HepG2 (cell line): ENCODE results near the gene KIF17. TPM values are rescaled to one million over a fixed set of nuclear protein-coding genes. Genes with fewer than 3 reads are reported as not detected.

Experiments used
- BORCS8-MEF2B ChIP-seq: sonication (generic); formaldehyde crosslinking; IDR thresholded peaks from 2 replicates; pipeline ENCODE4 v1.8.0; 2022; ENCODE audit warnings: mild to moderate bottlenecking, missing genetic modification reagents
- E2F1 ChIP-seq: sonication (generic); formaldehyde crosslinking; IDR thresholded peaks from 2 replicates; pipeline ENCODE4 v1.5.0; 2020; ENCODE audit warnings: missing genetic modification reagents
- FOSL1 ChIP-seq: sonication (generic); formaldehyde crosslinking; IDR thresholded peaks from 2 replicates; pipeline ENCODE4 v1.9.0; 2021; ENCODE audit warnings: missing genetic modification reagents, borderline replicate concordance
- HNRNPLL ChIP-seq: fragments of 200-400 bp; formaldehyde crosslinking; IDR thresholded peaks from 2 replicates; pipeline ENCODE4 v1.6.1; 2017; ENCODE audit warnings: mild to moderate bottlenecking, low read depth, low read length; ENCODE audit not compliant: poor library complexity, severe bottlenecking
- HOXA9 ChIP-seq: sonication (generic); formaldehyde crosslinking; IDR thresholded peaks from 2 replicates; pipeline ENCODE4 v1.8.1; 2022; ENCODE audit warnings: missing genetic modification reagents, mild to moderate bottlenecking, moderate library complexity, borderline replicate concordance
- MTA1 ChIP-seq: sonication (generic); formaldehyde crosslinking; IDR thresholded peaks from 2 replicates; pipeline ENCODE4 v1.4.0; 2020; ENCODE audit warnings: missing genetic modification reagents, mild to moderate bottlenecking, borderline replicate concordance
- NFKBIZ ChIP-seq: IDR thresholded peaks from 2 replicates; pipeline ENCODE4 v1.6.1; 2018; ENCODE audit warnings: missing genetic modification reagents, missing compliant biosample characterization
- POGZ ChIP-seq: sonication (generic); formaldehyde crosslinking; IDR thresholded peaks from 2 replicates; pipeline ENCODE4 v1.4.0; 2020; ENCODE audit warnings: mild to moderate bottlenecking, missing genetic modification reagents
- PRPF4 ChIP-seq: fragments of 200-400 bp; formaldehyde crosslinking; IDR thresholded peaks from 2 replicates; pipeline ENCODE4 v1.6.1; 2016; ENCODE audit warnings: low read length, low read depth; ENCODE audit not compliant: poor library complexity, severe bottlenecking
- RAD51 ChIP-seq: fragments of 450-650 bp; IDR thresholded peaks from 2 replicates; pipeline ENCODE4 v1.6.1; 2016; ENCODE audit warnings: borderline replicate concordance
- REL ChIP-seq: sonication (generic); formaldehyde crosslinking; conservative IDR thresholded peaks from 2 replicates; pipeline ENCODE4 v1.8.0; 2022; ENCODE audit warnings: mild to moderate bottlenecking, missing genetic modification reagents, moderate library complexity
- RFXAP ChIP-seq: sonication (generic); formaldehyde crosslinking; IDR thresholded peaks from 2 replicates; pipeline ENCODE4 v1.4.0; 2020; ENCODE audit warnings: missing genetic modification reagents, borderline replicate concordance
- SP5 ChIP-seq: IDR thresholded peaks from 2 replicates; pipeline ENCODE4 v1.6.1; 2016; ENCODE audit warnings: low read depth, borderline replicate concordance
- TFE3 ChIP-seq: IDR thresholded peaks from 2 replicates; pipeline ENCODE4 v1.6.1; 2016
- ZBED4 ChIP-seq: sonication (generic); formaldehyde crosslinking; IDR thresholded peaks from 2 replicates; pipeline ENCODE4 v1.4.0; 2020; ENCODE audit warnings: missing genetic modification reagents, borderline replicate concordance
- ZBTB33 ChIP-seq: sonication (generic); formaldehyde crosslinking; IDR thresholded peaks from 2 replicates; pipeline ENCODE4 v1.4.0; 2020; ENCODE audit warnings: missing genetic modification reagents
- ZFP1 ChIP-seq: IDR thresholded peaks from 2 replicates; pipeline ENCODE4 v1.6.1; 2016
- ZNF124 ChIP-seq: sonication (generic); formaldehyde crosslinking; IDR thresholded peaks from 2 replicates; pipeline ENCODE4 v1.4.0; 2020; ENCODE audit warnings: missing genetic modification reagents
- ZNF251 ChIP-seq: sonication (generic); formaldehyde crosslinking; IDR thresholded peaks from 2 replicates; pipeline ENCODE4 v1.9.0; 2021; ENCODE audit warnings: mild to moderate bottlenecking, missing genetic modification reagents
- ZNF607 ChIP-seq: sonication (generic); formaldehyde crosslinking; IDR thresholded peaks from 2 replicates; pipeline ENCODE4 v1.5.1; 2020; ENCODE audit warnings: missing genetic modification reagents, mild to moderate bottlenecking, borderline replicate concordance
- ZNF616 ChIP-seq: sonication (generic); formaldehyde crosslinking; IDR thresholded peaks from 2 replicates; pipeline ENCODE4 v1.5.0; 2020; ENCODE audit warnings: low read depth, mild to moderate bottlenecking, missing genetic modification reagents
- polyA plus RNA-seq, 8 experiments: library from polyadenylated mRNA; depleted of rRNA in 3 of 8; stranded (reverse) in 7 of 8; unstranded in 1 of 8; fragments of >200 nt; fragmentation: Illumina TruSeq in 4 of 8; extraction: Trizol in 4 of 8; gene quantifications; 2 replicates each; pipeline versions ENCODE4 v1.2.1 to v1.2.3, GENCODE V29; 2011 to 2016; ENCODE audit warnings: low read depth in 4 of 8, missing spikeins in 1 of 8, mixed read lengths in 1 of 8; ENCODE audit not compliant: insufficient read depth in 1 of 8
- total RNA-seq, 5 experiments: library from RNA; depleted of rRNA; stranded (reverse); fragments of >200 nt; fragmentation: Illumina TruSeq; extraction: Trizol; gene quantifications; 2 replicates each; pipeline ENCODE4 v1.2.3, GENCODE V29; 2016; ENCODE audit warnings: low read depth in 1 of 5

Gene KIF17
- total and polyA plus RNA-seq, 2 of the 13 experiments (the other 11 are each of a cell fraction or from before 2014, with no cell fraction given): 0.24 to 0.44 TPM

GRCh38 chr1:20696397-20697333 lies 21.1 kb downstream of the KIF17 start (continued):
- no peak for TF ChIP-seq ZFP1 (CRISPR knock-in tag)
- no peak for TF ChIP-seq NFKBIZ (CRISPR knock-in tag)
- no peak for TF ChIP-seq HOXA9
- no peak for TF ChIP-seq RAD51
- 0 out of 2 replicates have a peak, but pooled peaks have one; percentile 2 for TF ChIP-seq POGZ (CRISPR knock-in tag)
- TF ChIP-seq MTA1 (CRISPR knock-in tag): peak; percentile 25; the same call in 1 of the 2 replicates
- no peak for TF ChIP-seq ZNF251 (CRISPR knock-in tag)
- TF ChIP-seq FOSL1 (CRISPR knock-in tag): no peak
- TF ChIP-seq HNRNPLL: peak; percentile 16
- TF ChIP-seq ZNF616 (CRISPR knock-in tag): no peak
- 0 out of 2 replicates have a peak, but pooled peaks have one; percentile 25 for TF ChIP-seq ZBTB33 (CRISPR knock-in tag)
- no peak for TF ChIP-seq E2F1 (CRISPR knock-in tag)
- TF ChIP-seq BORCS8-MEF2B (CRISPR knock-in tag): 0 out of 2 replicates have a peak, but pooled peaks have one; percentile 57
- no peak for TF ChIP-seq ZNF124 (CRISPR knock-in tag)
- TF ChIP-seq REL (CRISPR knock-in tag): no peak
- no peak for TF ChIP-seq PRPF4
- TF ChIP-seq RFXAP (CRISPR knock-in tag): 0 out of 2 replicates have a peak, but pooled peaks have one; percentile 30
- peak; percentile 3; the same call in 1 of the 2 replicates for TF ChIP-seq SP5
- TF ChIP-seq TFE3 (CRISPR knock-in tag): peak; percentile 56; the same call in 1 of the 2 replicates
- no peak for TF ChIP-seq ZBED4
- TF ChIP-seq ZNF607 (CRISPR knock-in tag): no peak
